H1 (cell line): ENCODE results near the gene FAM241B. TPM values are rescaled to one million over a fixed set of nuclear protein-coding genes. Genes with fewer than 3 reads are reported as not detected.

Experiments
- CTCF ChIA-PET: fragments of 300-600 bp; sonication (Branson Sonifier 250); formaldehyde crosslinking; loops from one replicate; lab custom pipeline; 2021; ENCODE audit not compliant: partially characterized antibody; lab: Charles Lee
- POLR2A ChIA-PET: fragments of 300-600 bp; sonication (Branson Sonifier 250); formaldehyde crosslinking; loops from one replicate; lab custom pipeline; 2021; ENCODE audit warnings: inconsistent platforms; ENCODE audit not compliant: partially characterized antibody; lab: Charles Lee
- DNase-seq, 2 experiments: peaks; one replicate each; pipeline versions ENCODE4 v3.0.0 to v3.0.0-alpha.2; 2010 to 2022; ENCODE audit warnings: low spot score in 2 of 2, low read depth in 1 of 2, mixed read lengths in 1 of 2
- FAIRE-seq: peaks from 2 replicates; lab custom pipeline; 2011; peaks lifted over from hg19 to GRCh38; lab: Jason Lieb, UNC
- H2AFZ ChIP-seq: 2 replicates; pipeline ENCODE4 v1.8.1; 2012; ENCODE audit warnings: low read length, inconsistent platforms
- H2AK5ac ChIP-seq: 2 replicates; pipeline ENCODE4 v1.6.1; 2013; ENCODE audit warnings: low read depth, low read length
- H2BK120ac ChIP-seq: replicated peaks from 2 replicates; pipeline ENCODE3; 2013; ENCODE audit warnings: low read depth, low read length, inconsistent platforms
- H2BK12ac ChIP-seq: 2 replicates; pipeline ENCODE4 v1.6.1; 2013; ENCODE audit warnings: low read depth, low read length
- H2BK15ac ChIP-seq: 2 replicates; pipeline ENCODE4 v1.6.1; 2013; ENCODE audit warnings: low read length
- H2BK20ac ChIP-seq: 2 replicates; pipeline ENCODE4 v1.6.1; 2013; ENCODE audit warnings: low read length
- H2BK5ac ChIP-seq: 2 replicates; pipeline ENCODE4 v1.6.1; 2013; ENCODE audit warnings: low read depth, low read length
- H3K14ac ChIP-seq: 2 replicates; pipeline ENCODE4 v1.6.1; 2013; ENCODE audit warnings: inconsistent platforms; ENCODE audit not compliant: insufficient read length
- H3K18ac ChIP-seq: 2 replicates; pipeline ENCODE4 v1.6.1; 2013; ENCODE audit warnings: low read length; ENCODE audit errors: extremely low read depth
- H3K23ac ChIP-seq: 2 replicates; pipeline ENCODE4 v1.6.1; 2013; ENCODE audit warnings: inconsistent platforms; ENCODE audit not compliant: insufficient read length
- H3K23me2 ChIP-seq: 2 replicates; pipeline ENCODE4 v1.6.1; 2013; ENCODE audit warnings: low read depth, low read length
- H3K27ac ChIP-seq: 2 replicates; pipeline ENCODE4 v1.6.1; 2011; ENCODE audit warnings: low read depth, low read length, inconsistent platforms
- H3K27me3 ChIP-seq, 4 experiments: replicated peaks in 1 of 4; 1 replicate in 1 of 4; 2 replicates in 3 of 4; pipeline versions ENCODE4 v1.6.1 to v1.8.1; 2011 to 2013; ENCODE audit warnings: low read length in 3 of 4, mild to moderate bottlenecking in 3 of 4, inconsistent platforms in 2 of 4, mixed read lengths in 2 of 4, moderate library complexity in 1 of 4; ENCODE audit not compliant: control insufficient read depth in 3 of 4, insufficient read depth in 3 of 4; ENCODE audit errors: extremely low read depth in 1 of 4
- H3K36me3 ChIP-seq, 4 experiments: 2 replicates each; pipeline versions ENCODE4 v1.6.1 to v1.8.1; 2011 to 2013; ENCODE audit warnings: mild to moderate bottlenecking in 4 of 4, low read length in 3 of 4, moderate library complexity in 2 of 4, control low read depth in 1 of 4, inconsistent platforms in 1 of 4; ENCODE audit not compliant: insufficient read depth in 4 of 4, control insufficient read depth in 2 of 4
- H3K4ac ChIP-seq: replicated peaks from 2 replicates; pipeline ENCODE3; 2013; ENCODE audit warnings: low read length, low read depth, mixed read lengths, inconsistent platforms; ENCODE audit not compliant: insufficient read length
- H3K4me1 ChIP-seq, 4 experiments: replicated peaks in 1 of 4; 1 replicate in 1 of 4; 2 replicates in 3 of 4; pipeline versions ENCODE4 v1.6.1 to v1.8.1; 2011 to 2013; ENCODE audit warnings: low read length in 3 of 4, inconsistent platforms in 2 of 4, mixed read lengths in 1 of 4; ENCODE audit not compliant: insufficient read depth in 4 of 4, control insufficient read depth in 3 of 4
- H3K4me2 ChIP-seq, 2 experiments: 2 replicates each; pipeline versions ENCODE4 v1.6.1 to v1.8.1; 2011 to 2013; ENCODE audit warnings: low read depth in 2 of 2, low read length in 2 of 2, control low read depth in 1 of 2, inconsistent platforms in 1 of 2, mild to moderate bottlenecking in 1 of 2; ENCODE audit not compliant: insufficient read depth in 1 of 2
- H3K4me3 ChIP-seq, 4 experiments: fragments of 200-600, 300-600 bp in 1 of 4; sonication (generic), shearing (Covaris generic), sonication (Bioruptor Twin) in 1 of 4; 2 replicates each; pipeline versions ENCODE4 v1.5.1 to v1.8.1; 2011 to 2016; ENCODE audit warnings: low read length in 4 of 4, low read depth in 3 of 4, control low read depth in 2 of 4, inconsistent platforms in 2 of 4, mild to moderate bottlenecking in 2 of 4, mixed read lengths in 1 of 4, moderate library complexity in 1 of 4; ENCODE audit not compliant: insufficient read depth in 2 of 4; ENCODE audit errors: extremely low read depth in 1 of 4
- H3K56ac ChIP-seq: replicated peaks from 2 replicates; pipeline ENCODE3; 2013; ENCODE audit warnings: low read depth, mild to moderate bottlenecking, mixed read lengths, low read length, inconsistent platforms; ENCODE audit not compliant: insufficient read length
- H3K79me1 ChIP-seq: 2 replicates; pipeline ENCODE4 v1.6.1; 2013; ENCODE audit warnings: low read depth, low read length, control low read depth
- H3K79me2 ChIP-seq, 2 experiments: 2 replicates each; pipeline versions ENCODE4 v1.6.1 to v1.8.1; 2012 to 2013; ENCODE audit warnings: low read length in 2 of 2, mild to moderate bottlenecking in 2 of 2, inconsistent platforms in 1 of 2; ENCODE audit not compliant: insufficient read depth in 2 of 2, control insufficient read depth in 1 of 2
- H3K9ac ChIP-seq, 4 experiments: replicated peaks in 1 of 4; 1 replicate in 1 of 4; 2 replicates in 3 of 4; pipeline versions ENCODE4 v1.6.1 to v1.8.1; 2011 to 2013; ENCODE audit warnings: low read depth in 3 of 4, low read length in 3 of 4, control low read depth in 2 of 4, mild to moderate bottlenecking in 2 of 4, moderate library complexity in 2 of 4, inconsistent platforms in 1 of 4; ENCODE audit errors: extremely low read depth in 1 of 4
- H3K9me3 ChIP-seq, 2 experiments: 2 replicates each; pipeline versions ENCODE4 v1.6.1 to v1.8.1; 2012 to 2013; ENCODE audit warnings: mild to moderate bottlenecking in 2 of 2, moderate library complexity in 2 of 2, control low read depth in 1 of 2, inconsistent platforms in 1 of 2, low read depth in 1 of 2, low read length in 1 of 2, mixed read lengths in 1 of 2; ENCODE audit not compliant: insufficient read depth in 2 of 2
- H4K20me1 ChIP-seq, 2 experiments: replicated peaks in 1 of 2; 2 replicates each; pipeline versions ENCODE3 to v1.8.1; 2011 to 2013; ENCODE audit warnings: inconsistent platforms in 2 of 2, low read length in 2 of 2, mild to moderate bottlenecking in 1 of 2; ENCODE audit not compliant: insufficient read depth in 2 of 2, control insufficient read depth in 1 of 2
- H4K5ac ChIP-seq: 2 replicates; pipeline ENCODE4 v1.6.1; 2013; ENCODE audit warnings: low read length, low read depth, mixed read lengths, inconsistent platforms; ENCODE audit not compliant: insufficient read length
- H4K8ac ChIP-seq: 2 replicates; pipeline ENCODE4 v1.8.0; 2013; ENCODE audit warnings: mild to moderate bottlenecking, moderate library complexity, low read length, inconsistent platforms; ENCODE audit not compliant: insufficient read depth; ENCODE audit errors: extremely low read depth
- H4K91ac ChIP-seq: replicated peaks from 2 replicates; pipeline ENCODE3; 2013; ENCODE audit warnings: low read length, mixed read lengths, inconsistent platforms; ENCODE audit not compliant: insufficient read length
- ATF2 ChIP-seq: IDR thresholded peaks from 2 replicates; pipeline ENCODE4 v1.6.1; 2012; ENCODE audit warnings: low read length, inconsistent platforms
- JUN ChIP-seq: IDR thresholded peaks from 2 replicates; pipeline ENCODE4 v1.6.1; 2011; ENCODE audit warnings: low read depth, mild to moderate bottlenecking, improper control_type of control experiment, low read length
- KDM1A ChIP-seq: fragments of 200-600, 300-600 bp; sonication (generic); IDR thresholded peaks from 2 replicates; pipeline ENCODE4 v1.7.1; 2016; ENCODE audit warnings: mild to moderate bottlenecking, low read length, borderline replicate concordance
- NANOG ChIP-seq: IDR thresholded peaks from 2 replicates; pipeline ENCODE4 v1.6.1; 2011; ENCODE audit warnings: low read length, low read depth, mild to moderate bottlenecking, inconsistent platforms; ENCODE audit not compliant: insufficient read depth, poor library complexity, severe bottlenecking
- RAD21 ChIP-seq, 2 experiments: IDR thresholded peaks in 1 of 2; conservative IDR thresholded peaks in 1 of 2; 2 replicates each; pipeline ENCODE4 v1.6.1; 2011; ENCODE audit warnings: low read depth in 2 of 2, low read length in 2 of 2, improper control_type of control experiment in 1 of 2, inconsistent platforms in 1 of 2, mild to moderate bottlenecking in 1 of 2, moderate library complexity in 1 of 2
- RBBP5 ChIP-seq: IDR thresholded peaks from 2 replicates; pipeline ENCODE4 v1.7.1; 2012; ENCODE audit warnings: low read depth, mild to moderate bottlenecking, inconsistent platforms, low read length, moderate library complexity, borderline replicate concordance
- RNF2 ChIP-seq: fragments of 200-900, 300-1000 bp; sonication (generic); IDR thresholded peaks from 2 replicates; pipeline ENCODE4 v1.7.1; 2016; ENCODE audit warnings: borderline replicate concordance, low read depth, mild to moderate bottlenecking, antibody characterized with exemption, low read length; ENCODE audit not compliant: poor library complexity, severe bottlenecking; ENCODE audit errors: missing control alignments
- SIX5 ChIP-seq: IDR thresholded peaks from 2 replicates; pipeline ENCODE4 v1.6.1; 2011; ENCODE audit warnings: mild to moderate bottlenecking, low read depth, low read length
- TBP ChIP-seq: IDR thresholded peaks from 2 replicates; pipeline ENCODE4 v1.6.1; 2011; ENCODE audit warnings: low read depth, low read length, improper control_type of control experiment
- WGBS, 2 experiments: shearing (Covaris generic) in 1 of 2; methylation state at CpG; one replicate each; pipeline versions ENCODE4 v1.1.6 to v1.1.7; 2013 to 2015; ENCODE audit warnings: low lambda C conversion rate in 2 of 2, mixed read lengths in 2 of 2, inconsistent platforms in 1 of 2, low coverage in 1 of 2, missing lambda C conversion rate in 1 of 2; ENCODE audit not compliant: insufficient replicate concordance in 2 of 2, insufficient coverage in 1 of 2, insufficient read length in 1 of 2; ENCODE audit errors: extremely low coverage in 1 of 2, missing lambda C conversion rate in 1 of 2; 5-methylcytosine and 5-hydroxymethylcytosine counted together
- polyA plus RNA-seq, 7 experiments: library from polyadenylated mRNA; depleted of rRNA in 3 of 7; stranded (reverse) in 5 of 7; unstranded in 2 of 7; fragments of >200 nt in 5 of 7; fragments of 200-250 nt in 2 of 7; gene quantifications; 1 replicate in 5 of 7; 2 replicates in 1 of 7; 4 replicates in 1 of 7; pipeline versions ENCODE4 v1.2.1 to v1.2.3, GENCODE V29; 2011 to 2013; ENCODE audit warnings: missing spikeins in 2 of 7, mixed read lengths in 2 of 7
- total RNA-seq: library from RNA; stranded (reverse); fragmentation: NEBNext Ultra II Directional; extraction: Animal tissue kit (Norgen Biotek cat#: 25700); gene quantifications from 2 replicates; pipeline ENCODE4 v1.2.1, GENCODE V29; 2021

Gene FAM241B
- total and polyA plus RNA-seq, 2 of the 8 experiments (the other 6 are each of a cell fraction or from before 2014, with no cell fraction given), result 19.3 to 30.1 TPM

DNA sequence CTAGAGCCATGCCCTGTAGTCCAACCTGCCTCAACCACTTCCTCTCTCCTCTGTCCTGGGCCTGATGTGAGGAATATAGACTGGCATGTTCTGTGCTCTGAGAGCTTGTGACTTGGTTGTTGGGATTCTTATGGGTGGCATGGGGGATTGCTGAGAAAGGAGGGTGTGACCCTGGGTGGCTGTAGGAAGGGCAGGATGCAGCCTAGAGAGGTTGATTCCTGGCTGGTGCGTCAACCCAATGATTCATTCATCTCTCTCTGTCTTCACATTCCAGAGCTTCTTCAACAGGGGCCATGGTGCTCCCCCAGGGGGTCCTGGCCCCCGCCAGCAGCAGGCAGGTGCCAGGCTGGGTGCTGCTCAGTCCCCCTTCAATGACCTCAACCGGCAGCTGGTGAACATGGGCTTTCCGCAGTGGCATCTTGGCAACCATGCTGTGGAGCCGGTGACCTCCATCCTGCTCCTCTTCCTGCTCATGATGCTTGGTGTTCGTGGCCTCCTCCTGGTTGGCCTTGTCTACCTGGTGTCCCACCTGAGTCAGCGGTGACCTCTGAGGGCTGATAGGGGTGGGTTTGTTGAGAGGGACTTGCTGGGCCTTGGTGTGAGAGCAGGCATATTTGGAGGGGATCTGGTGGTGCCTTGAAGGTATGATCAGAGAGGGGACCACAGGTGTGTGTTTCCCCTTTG is 2.6 kb downstream of the FAM241B start:
- Histone ChIP-seq H2BK120ac (no peak overlapping the region), H3K14ac (no peak overlapping the region), H3K4me1 (peaks cover 4 to 15% (median 12%) of the 10 kb centered on the region in 4 experiments), H3K27me3 (peaks cover 0 to 9% (median 4%) of the 10 kb centered on the region in 4 experiments; a peak in 4 of 7 replicates), H2AK5ac (no peak overlapping the region), H3K79me1 (no peaks in the 10 kb centered on the region), H2BK5ac (no peak overlapping the region), H3K23ac (no peak overlapping the region), H2BK15ac (no peak overlapping the region), H3K36me3 (peaks cover 2 to 7% (median 3%) of the 10 kb centered on the region in 4 experiments; a peak in 2 of 8 replicates), H3K27ac (no peak overlapping the region), H3K79me2 (no peaks in the 10 kb centered on the region), H3K56ac (no peak overlapping the region), H4K8ac (no peak overlapping the region; the same call in 1 of the 2 replicates), H3K4me3 (no peak overlapping the region), H2AFZ (no peak overlapping the region), H3K18ac (no peak overlapping the region), H3K9me3 (no peaks in the 10 kb centered on the region), H2BK12ac (no peak overlapping the region), H3K4ac (no peak overlapping the region), H3K23me2 (peaks cover 8% of the 10 kb centered on the region), H3K9ac (no peak overlapping the region), H4K91ac (no peak overlapping the region), H4K20me1 (peaks cover 3 to 4% of the 10 kb centered on the region in 2 experiments), H2BK20ac (no peak overlapping the region), H4K5ac (no peak overlapping the region), H3K4me2 (no peak overlapping the region)
- FAIRE-seq (no peak), DNase-seq (peak in 1 of 2 experiments; percentile 3)
- POLR2A ChIA-PET, result interaction anchor here (0.9 to 7.9 kb wide), 2 partner anchors 63 to 116 kb away, joined by 3 to 59 read pairs; no protein-coding TSS in a partner anchor
- CTCF ChIA-PET, result interaction anchor here (0.7 to 41.0 kb wide), 7 partner anchors 8 to 178 kb away, joined by 3 to 1374 read pairs (median 9); partner anchors contain the start of gene NEUROG3
- WGBS, 2 experiments, result 75% methylated on average over 6 of the region's 7 CpGs; no CpG with 5 or more reads in 1 of the 2 experiments
- TF ChIP-seq KDM1A (no peak), JUN (no peak), RAD21 (IDR thresholded peaks at IDR 0.05 in 1 of 2, conservative IDR thresholded peaks at IDR 0.05 in 1 of 2; ENCODE audit: low read depth in 2 of 2, low read length in 2 of 2) (no peak), NANOG (no peak), SIX5 (no peak), RBBP5 (no peak), TBP (no peak), RNF2 (no peak), ATF2 (no peak)
